ENCODE measurements around the gene CRIM1. TPM values are rescaled to one million over a fixed set of nuclear protein-coding genes. Genes with fewer than 3 reads are reported as not detected.

CRIM1 gene
- total and polyA plus RNA-seq, 2 of the 8 experiments (the other 6 are each of a cell fraction or from before 2014, with no cell fraction given) = 9.4 to 28.4 TPM

GRCh38 chr2:36441065-36441625 lies 85.6 kb downstream of the CRIM1 start (continued):
- no peak for TF ChIP-seq CHD7 (IDR thresholded peaks at IDR 0.05; ENCODE audit: insufficient replicate concordance, low read length)
- TF ChIP-seq POLR2AphosphoS5 (IDR thresholded peaks at IDR 0.05; ENCODE audit: low read depth, low read length) = no peak
- TF ChIP-seq MAX (IDR thresholded peaks at IDR 0.05) = no peak
- TF ChIP-seq SUZ12 (IDR thresholded peaks at IDR 0.05; ENCODE audit: low read length) = no peak
- TF ChIP-seq ZNF274 (IDR thresholded peaks at IDR 0.05; ENCODE audit: borderline replicate concordance, extremely low read depth, low read length) = no peak
- no peak for TF ChIP-seq JUND (IDR thresholded peaks at IDR 0.05; ENCODE audit: low read length)
- TF ChIP-seq EGR1 (IDR thresholded peaks at IDR 0.05; ENCODE audit: borderline replicate concordance, low read depth, low read length) = no peak
- no peak for TF ChIP-seq RBBP5 (IDR thresholded peaks at IDR 0.05; ENCODE audit: borderline replicate concordance, low read depth, low read length)
- TF ChIP-seq EP300 (IDR thresholded peaks at IDR 0.05; ENCODE audit: borderline replicate concordance in 1 of 2, low read depth in 2 of 2, low read length in 2 of 2) = no peak
- TF ChIP-seq HDAC2 (IDR thresholded peaks at IDR 0.05; ENCODE audit: borderline replicate concordance in 1 of 2, low read depth in 2 of 2, low read length in 2 of 2) = no peak
